GM21447 (cell line): Measurements from ENCODE around the gene PACRG.
"Not testable (repeated sequence)": the region's sequence is repeated elsewhere in the genome, so short reads cannot be mapped to it uniquely, and the experiment has no call there.

Source experiments
- ATAC-seq: cut with Tn5 transposase; IDR thresholded peaks from one replicate; pipeline ENCODE4 v1.9.1; 2021; ENCODE audit not compliant: unreplicated experiment

The PACRG gene

GRCh38 chr6:162922563-162923166, 194.9 kb downstream of the PACRG start:
- no peak for ATAC-seq

GRCh38 chr6:162934844-162935243, 207.1 kb downstream of the PACRG start:
- ATAC-seq = no peak

GRCh38 chr6:162940426-162940825, 212.7 kb downstream of the PACRG start:
- no peak for ATAC-seq

GRCh38 chr6:162941128-162941527, 213.4 kb downstream of the PACRG start:
- ATAC-seq = no peak

- ATAC-seq = no peak
These were observed 215.1 kb downstream of the PACRG start for GRCh38 chr6:162942866-162943265.

GRCh38 chr6:162943369-162943768, 215.6 kb downstream of the PACRG start:
- no peak for ATAC-seq

- no peak for ATAC-seq
These were observed 223.5 kb downstream of the PACRG start for GRCh38 chr6:162951164-162951743.

- ATAC-seq = no peak
These were observed 224.6 kb downstream of the PACRG start for GRCh38 chr6:162952423-162952822.

- ATAC-seq = no peak
These were observed 229.3 kb downstream of the PACRG start for GRCh38 chr6:162957062-162957461.

- no peak for ATAC-seq
These were observed 233.1 kb downstream of the PACRG start for GRCh38 chr6:162960679-162961457.

GRCh38 chr6:162962093-162962492, 234.3 kb downstream of the PACRG start:
- ATAC-seq = no peak

GRCh38 chr6:162963861-162964260, 236.1 kb downstream of the PACRG start:
- no peak for ATAC-seq

GRCh38 chr6:162964488-162965140, 236.8 kb downstream of the PACRG start:
- no peak for ATAC-seq

- ATAC-seq = no peak
These were observed 237.6 kb downstream of the PACRG start for GRCh38 chr6:162965366-162965765.

GRCh38 chr6:162970246-162970645, 242.5 kb downstream of the PACRG start:
- ATAC-seq = no peak

- ATAC-seq = no peak
These were observed 243.6 kb downstream of the PACRG start for GRCh38 chr6:162971356-162971755.

GRCh38 chr6:162973151-162973872, 245.5 kb downstream of the PACRG start:
- no peak for ATAC-seq

- ATAC-seq = no peak
These were observed 246.2 kb downstream of the PACRG start for GRCh38 chr6:162973980-162974379.

- no peak for ATAC-seq
These were observed 246.9 kb downstream of the PACRG start for GRCh38 chr6:162974685-162975084.

- ATAC-seq = no peak
These were observed 248.4 kb downstream of the PACRG start for GRCh38 chr6:162976141-162976540.

GRCh38 chr6:162983234-162983633, 255.5 kb downstream of the PACRG start:
- ATAC-seq = not testable (repeated sequence)
